WTC11 (cell line): ENCODE measurements around the gene ZNF565. TPM values are rescaled to one million over a fixed set of nuclear protein-coding genes. Genes with fewer than 3 reads are reported as not detected.

ENCODE experiments used
- ATAC-seq: fragments of 200-7000 bp; cut with Tn5 transposase; 2 replicates; pipeline ENCODE4 v1.10.0; 2021; ENCODE audit warnings: mild to moderate bottlenecking, moderate library complexity
- CTCF ChIA-PET: fragments of 300-600 bp; sonication (Branson Sonifier 250); formaldehyde crosslinking; loops from one replicate; lab custom pipeline; 2021; ENCODE audit warnings: antibody characterized with exemption; lab: Charles Lee
- POLR2A ChIA-PET: fragments of 350-600 bp; sonication (Branson Sonifier 250); formaldehyde crosslinking; loops from one replicate; lab custom pipeline; 2021; ENCODE audit warnings: antibody characterized with exemption; lab: Charles Lee
- DNase-seq: peaks from one replicate; pipeline ENCODE4 v3.0.0; 2021; ENCODE audit warnings: low spot score
- H3K27ac Mint-ChIP-seq: 2 replicates; pipeline ENCODE4 v1.8.0; 2021; ENCODE audit warnings: mixed read lengths
- H3K27me3 Mint-ChIP-seq: 2 replicates; pipeline ENCODE4 v1.8.0; 2021; ENCODE audit warnings: low read depth, mild to moderate bottlenecking, moderate library complexity, mixed read lengths
- H3K36me3 Mint-ChIP-seq: 2 replicates; pipeline ENCODE4 v1.8.0; 2021; ENCODE audit warnings: mixed read lengths
- H3K4me1 Mint-ChIP-seq: 2 replicates; pipeline ENCODE4 v1.8.0; 2022; ENCODE audit warnings: mixed read lengths
- H3K4me3 Mint-ChIP-seq: 2 replicates; pipeline ENCODE4 v1.8.0; 2021; ENCODE audit warnings: mild to moderate bottlenecking, moderate library complexity, mixed read lengths
- H3K9me3 Mint-ChIP-seq: 2 replicates; pipeline ENCODE4 v1.8.0; 2021; ENCODE audit warnings: mixed read lengths
- CREB1 ChIP-seq: sonication (generic); formaldehyde crosslinking; IDR thresholded peaks from 2 replicates; pipeline ENCODE4 v1.8.0; 2023; ENCODE audit warnings: mild to moderate bottlenecking, missing genetic modification reagents
- CTCF ChIP-seq: fragments of 200-600 bp; IDR thresholded peaks from 2 replicates; pipeline ENCODE4 v1.8.0; 2022; ENCODE audit warnings: antibody characterized with exemption
- E2F4 ChIP-seq: sonication (generic); formaldehyde crosslinking; IDR thresholded peaks from 2 replicates; pipeline ENCODE4 v1.8.1; 2022; ENCODE audit warnings: low read depth, mild to moderate bottlenecking, moderate library complexity, missing genetic modification reagents, borderline replicate concordance
- ERG ChIP-seq: fragments of 250-450 bp; sonication (Bioruptor Pico); IDR thresholded peaks from 2 replicates; pipeline ENCODE4 v1.8.0; 2021; ENCODE audit warnings: mild to moderate bottlenecking
- FOXP4 ChIP-seq: sonication (generic); formaldehyde crosslinking; IDR thresholded peaks from 2 replicates; pipeline ENCODE4 v1.8.0; 2022; ENCODE audit warnings: mild to moderate bottlenecking, missing genetic modification reagents
- IRF1 ChIP-seq: sonication (generic); formaldehyde crosslinking; IDR thresholded peaks from 2 replicates; pipeline ENCODE4 v1.8.0; 2023; ENCODE audit warnings: missing genetic modification reagents
- KAT7 ChIP-seq: sonication (generic); formaldehyde crosslinking; IDR thresholded peaks from 2 replicates; pipeline ENCODE4 v1.8.1; 2023; ENCODE audit warnings: missing genetic modification reagents, mild to moderate bottlenecking, borderline replicate concordance
- MXD4 ChIP-seq: fragments of 250-450 bp; sonication (Bioruptor Pico); IDR thresholded peaks from 2 replicates; pipeline ENCODE4 v1.8.0; 2021; ENCODE audit warnings: mild to moderate bottlenecking, moderate library complexity, borderline replicate concordance
- NR1H2 ChIP-seq: sonication (generic); formaldehyde crosslinking; IDR thresholded peaks from 2 replicates; pipeline ENCODE4 v1.9.0; 2021; ENCODE audit warnings: mild to moderate bottlenecking, moderate library complexity, missing genetic modification reagents
- NR2C2 ChIP-seq: sonication (generic); formaldehyde crosslinking; IDR thresholded peaks from 2 replicates; pipeline ENCODE4 v1.8.0; 2022; ENCODE audit warnings: mild to moderate bottlenecking, missing genetic modification reagents
- OVOL2 ChIP-seq: fragments of 250-450 bp; sonication (Bioruptor Pico); IDR thresholded peaks from 2 replicates; pipeline ENCODE4 v1.9.0; 2021; ENCODE audit warnings: mild to moderate bottlenecking, borderline replicate concordance
- PRRX2 ChIP-seq: fragments of 250-450 bp; sonication (Bioruptor Pico); IDR thresholded peaks from 2 replicates; pipeline ENCODE4 v1.8.0; 2021; ENCODE audit warnings: mild to moderate bottlenecking
- RORB ChIP-seq: fragments of 250-450 bp; sonication (Bioruptor Pico); IDR thresholded peaks from 2 replicates; pipeline ENCODE4 v1.9.0; 2021; ENCODE audit warnings: mild to moderate bottlenecking
- STAT6 ChIP-seq: sonication (generic); formaldehyde crosslinking; conservative IDR thresholded peaks from 2 replicates; pipeline ENCODE4 v1.8.1; 2023; ENCODE audit warnings: mild to moderate bottlenecking, low read depth, missing genetic modification reagents, moderate library complexity
- ZBTB21 ChIP-seq: sonication (generic); formaldehyde crosslinking; IDR thresholded peaks from 2 replicates; pipeline ENCODE4 v1.8.1; 2023; ENCODE audit warnings: mild to moderate bottlenecking, missing genetic modification reagents, borderline replicate concordance
- ZMAT4 ChIP-seq: fragments of 250-450 bp; sonication (Bioruptor Pico); IDR thresholded peaks from 2 replicates; pipeline ENCODE4 v1.9.0; 2021; ENCODE audit warnings: mild to moderate bottlenecking
- total RNA-seq: library from RNA; stranded (reverse); gene quantifications from 3 replicates; pipeline ENCODE4 v1.2.3, GENCODE V29; 2021

ZNF565 gene
- total RNA-seq, 1 experiment from 2014 or later = 3.0 TPM

GRCh38 chr19:36163813-36164212, 50.7 kb downstream of the ZNF565 start:
- ATAC-seq (no peak), DNase-seq (no peak)
- POLR2A ChIA-PET = no interaction called here
- peaks cover 24% of the 10 kb centered on the region for H3K4me1 Mint-ChIP-seq
- H3K27ac Mint-ChIP-seq = no peak overlapping the region; the same call in 1 of the 2 replicates
- CTCF ChIA-PET = interaction anchor here (1.3 kb wide), 1 partner anchor 36 kb away, joined by 4 read pairs; no protein-coding TSS in a partner anchor
- TF ChIP-seq KAT7 (CRISPR knock-in tag) (no peak), CTCF (no peak), FOXP4 (CRISPR knock-in tag) (no peak), NR2C2 (CRISPR knock-in tag) (no peak), OVOL2 (CRISPR knock-in tag) (no peak), STAT6 (CRISPR knock-in tag) (no peak), RORB (no peak), MXD4 (no peak), NR1H2 (CRISPR knock-in tag) (no peak), E2F4 (no peak), PRRX2 (CRISPR knock-in tag) (no peak), ERG (CRISPR knock-in tag) (no peak), ZBTB21 (no peak), IRF1 (no peak), ZMAT4 (CRISPR knock-in tag) (no peak), CREB1 (no peak)
- TF ChIP-seq, all 79 proteins: peak for 0
- Mint-ChIP-seq H3K4me3 (no peak overlapping the region), H3K27me3 (no peaks in the 10 kb centered on the region), H3K9me3 (no peaks in the 10 kb centered on the region), H3K36me3 (peaks cover 17% of the 10 kb centered on the region)
